Uterus (tissue), 2 donors: ENCODE results near the gene A4GALT.

Experiments used
- POLR2A ChIP-seq, 2 donors: fragments of 450-650 bp; IDR thresholded peaks; one replicate each; pipeline ENCODE4 v1.6.1; 2016; ENCODE audit warnings: antibody characterized with exemption in 2 of 2, mild to moderate bottlenecking in 1 of 2, moderate library complexity in 1 of 2
- TF ChIP-seq, protein P1 (sequence below), 4 experiments: fragments of 200-600 bp in 2 of 4; fragments of 450-650 bp in 2 of 4; sonication (generic) in 2 of 4; IDR thresholded peaks; one replicate each; pipeline ENCODE4 v1.5.1; 2016 to 2019; ENCODE audit warnings: antibody characterized with exemption in 4 of 4, mild to moderate bottlenecking in 2 of 4, moderate library complexity in 1 of 4

DNA sequence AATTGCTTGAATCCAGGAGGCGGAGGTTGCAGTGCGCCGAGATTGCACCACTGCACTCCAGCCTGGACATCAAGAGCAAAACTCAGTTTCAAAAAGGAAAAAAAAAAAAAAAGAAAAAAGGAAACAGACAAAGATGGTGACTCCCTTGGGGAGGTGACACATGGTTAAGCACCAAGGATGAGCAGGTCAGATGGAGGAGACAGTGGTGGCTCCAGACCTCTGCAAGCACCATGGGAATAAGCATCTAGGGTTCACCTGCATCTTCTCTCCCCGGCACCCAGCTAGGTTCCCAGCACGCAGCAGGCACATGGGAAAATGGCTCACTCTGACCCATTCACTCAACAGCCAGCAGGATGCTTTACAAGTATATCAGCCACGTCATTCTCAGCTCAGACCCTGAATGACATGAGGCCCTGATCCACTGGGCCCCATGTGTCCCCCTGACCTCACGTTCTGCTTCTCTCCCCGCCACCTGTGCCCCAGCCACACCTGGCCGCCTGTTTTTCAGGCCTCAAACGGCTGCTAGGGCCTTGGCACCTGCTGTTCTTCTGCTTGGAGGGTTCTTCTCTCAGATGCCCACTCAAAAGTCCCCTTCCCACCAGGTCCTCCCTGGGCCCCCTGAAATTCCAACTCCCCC, 24.2 kb downstream of the A4GALT start:
- TF ChIP-seq, protein P1, sequence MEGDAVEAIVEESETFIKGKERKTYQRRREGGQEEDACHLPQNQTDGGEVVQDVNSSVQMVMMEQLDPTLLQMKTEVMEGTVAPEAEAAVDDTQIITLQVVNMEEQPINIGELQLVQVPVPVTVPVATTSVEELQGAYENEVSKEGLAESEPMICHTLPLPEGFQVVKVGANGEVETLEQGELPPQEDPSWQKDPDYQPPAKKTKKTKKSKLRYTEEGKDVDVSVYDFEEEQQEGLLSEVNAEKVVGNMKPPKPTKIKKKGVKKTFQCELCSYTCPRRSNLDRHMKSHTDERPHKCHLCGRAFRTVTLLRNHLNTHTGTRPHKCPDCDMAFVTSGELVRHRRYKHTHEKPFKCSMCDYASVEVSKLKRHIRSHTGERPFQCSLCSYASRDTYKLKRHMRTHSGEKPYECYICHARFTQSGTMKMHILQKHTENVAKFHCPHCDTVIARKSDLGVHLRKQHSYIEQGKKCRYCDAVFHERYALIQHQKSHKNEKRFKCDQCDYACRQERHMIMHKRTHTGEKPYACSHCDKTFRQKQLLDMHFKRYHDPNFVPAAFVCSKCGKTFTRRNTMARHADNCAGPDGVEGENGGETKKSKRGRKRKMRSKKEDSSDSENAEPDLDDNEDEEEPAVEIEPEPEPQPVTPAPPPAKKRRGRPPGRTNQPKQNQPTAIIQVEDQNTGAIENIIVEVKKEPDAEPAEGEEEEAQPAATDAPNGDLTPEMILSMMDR (IDR thresholded peaks at IDR 0.05), result no peak
- TF ChIP-seq POLR2A (IDR thresholded peaks at IDR 0.05), result no peak
